Right lobe of liver (tissue), 4 donors: ENCODE results near the gene RNASE8.

Experiments
- POLR2A ChIP-seq: fragments of 450-650 bp; IDR thresholded peaks from one replicate; pipeline ENCODE4 v1.6.1; 2017; ENCODE audit warnings: antibody characterized with exemption, mild to moderate bottlenecking
- TF ChIP-seq, protein P1 (sequence below), 4 donors: fragments of 200-600 bp in 3 of 4; fragments of 450-650 bp in 1 of 4; IDR thresholded peaks; one replicate each; pipeline versions ENCODE4 v1.5.1 to v1.8.0; 2016 to 2022; ENCODE audit warnings: antibody characterized with exemption in 4 of 4, mild to moderate bottlenecking in 2 of 4
- donor health status: DM: no; HTN: no; CAD: no.
- donor health status: DM: no; HTN: no; CAD: no.
- donor health status: DM: no; HTN: yes; CAD: no.

DNA sequence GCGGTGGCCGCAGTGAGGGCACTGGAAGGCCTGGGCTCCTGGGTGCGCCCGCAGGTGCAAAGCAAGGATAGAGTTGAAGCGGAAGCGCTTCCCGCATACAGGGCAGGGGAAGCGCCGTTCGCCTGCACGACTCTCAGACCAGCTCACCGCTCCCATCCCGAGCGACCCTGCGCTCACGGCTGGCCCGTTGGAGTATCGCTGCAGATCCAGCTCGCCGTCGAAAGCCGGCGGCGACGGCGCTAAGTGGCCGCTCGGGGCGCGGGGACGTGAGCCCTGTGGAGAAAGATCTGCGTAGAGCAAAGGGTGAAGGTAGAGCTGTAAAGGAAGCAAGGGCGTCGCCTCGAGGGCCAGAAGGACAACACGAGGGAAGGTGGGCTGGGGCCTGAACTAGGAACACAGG is 35.4 kb downstream of the RNASE8 start:
- TF ChIP-seq, protein P1, sequence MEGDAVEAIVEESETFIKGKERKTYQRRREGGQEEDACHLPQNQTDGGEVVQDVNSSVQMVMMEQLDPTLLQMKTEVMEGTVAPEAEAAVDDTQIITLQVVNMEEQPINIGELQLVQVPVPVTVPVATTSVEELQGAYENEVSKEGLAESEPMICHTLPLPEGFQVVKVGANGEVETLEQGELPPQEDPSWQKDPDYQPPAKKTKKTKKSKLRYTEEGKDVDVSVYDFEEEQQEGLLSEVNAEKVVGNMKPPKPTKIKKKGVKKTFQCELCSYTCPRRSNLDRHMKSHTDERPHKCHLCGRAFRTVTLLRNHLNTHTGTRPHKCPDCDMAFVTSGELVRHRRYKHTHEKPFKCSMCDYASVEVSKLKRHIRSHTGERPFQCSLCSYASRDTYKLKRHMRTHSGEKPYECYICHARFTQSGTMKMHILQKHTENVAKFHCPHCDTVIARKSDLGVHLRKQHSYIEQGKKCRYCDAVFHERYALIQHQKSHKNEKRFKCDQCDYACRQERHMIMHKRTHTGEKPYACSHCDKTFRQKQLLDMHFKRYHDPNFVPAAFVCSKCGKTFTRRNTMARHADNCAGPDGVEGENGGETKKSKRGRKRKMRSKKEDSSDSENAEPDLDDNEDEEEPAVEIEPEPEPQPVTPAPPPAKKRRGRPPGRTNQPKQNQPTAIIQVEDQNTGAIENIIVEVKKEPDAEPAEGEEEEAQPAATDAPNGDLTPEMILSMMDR (IDR thresholded peaks at IDR 0.05): no peak
- no peak for TF ChIP-seq POLR2A
